ENCODE results near the gene BRPF1. TPM values are rescaled to one million over a fixed set of nuclear protein-coding genes. Genes with fewer than 3 reads are reported as not detected.

BRPF1 gene
- total and polyA plus RNA-seq, 10 donors = 5.5 to 31.9 (median 26.6) TPM

GRCh38 chr3:9692416-9692815 is 39.1 kb upstream of the BRPF1 start:
- TF ChIP-seq POLR2AphosphoS5 (IDR thresholded peaks at IDR 0.05) = peak in 1 of 3 donors; percentile 34
- TF ChIP-seq POLR2A (IDR thresholded peaks at IDR 0.05) = no peak
- TF ChIP-seq CTCF (IDR thresholded peaks at IDR 0.05 in 8 of 11, conservative IDR thresholded peaks at IDR 0.05 in 3 of 11) = no peak
- peak; percentile 66 for DNase-seq
- no peaks in the 10 kb centered on the region for H3K27me3 ChIP-seq (replicated peaks in 1 of 7)
- no peaks in the 10 kb centered on the region for H3K9me3 ChIP-seq
- H3K4me3 ChIP-seq = no peak overlapping the region
- peaks cover 0 to 17% (median 2%) of the 10 kb centered on the region in 6 donors for H3K4me1 ChIP-seq
- intact Hi-C loops (cut with DNase I; ENCODE audit: low total_unique reads) = no loop called here
- peaks cover 6 to 100% (median 100%) of the 10 kb centered on the region in 6 donors for H3K36me3 ChIP-seq
- WGBS, 5 donors = 90 to 99% (median 97%) methylated on average over 5 of the region's 5 CpGs
- H3K27ac ChIP-seq = no peak overlapping the region

GRCh38 chr3:9695345-9695744 is 36.2 kb upstream of the BRPF1 start:
- Histone ChIP-seq H3K27me3 (replicated peaks in 1 of 7) (no peaks in the 10 kb centered on the region), H3K36me3 (peaks cover 0 to 100% (median 100%) of the 10 kb centered on the region in 6 donors), H3K4me3 (no peak overlapping the region), H3K9me3 (no peaks in the 10 kb centered on the region), H3K4me1 (peaks cover 0 to 10% (median 2%) of the 10 kb centered on the region in 6 donors), H3K27ac (no peak overlapping the region)
- 92 to 99% (median 98%) methylated on average over 4 of the region's 4 CpGs for WGBS, 5 donors
- intact Hi-C loops (cut with DNase I; ENCODE audit: low total_unique reads) = no loop called here
- peak; percentile 45 for DNase-seq
- no peak for TF ChIP-seq CTCF (IDR thresholded peaks at IDR 0.05 in 8 of 11, conservative IDR thresholded peaks at IDR 0.05 in 3 of 11)
- no peak for TF ChIP-seq POLR2A (IDR thresholded peaks at IDR 0.05)
- no peak for TF ChIP-seq POLR2AphosphoS5 (IDR thresholded peaks at IDR 0.05)

GRCh38 chr3:9695746-9696145 is 35.8 kb upstream of the BRPF1 start:
- Histone ChIP-seq H3K9me3 (no peaks in the 10 kb centered on the region), H3K36me3 (peaks cover 0 to 100% (median 99%) of the 10 kb centered on the region in 6 donors), H3K4me3 (no peak overlapping the region), H3K4me1 (peaks cover 0 to 6% (median under 1%) of the 10 kb centered on the region in 6 donors), H3K27me3 (replicated peaks in 1 of 7) (no peaks in the 10 kb centered on the region), H3K27ac (no peak overlapping the region)
- WGBS, 5 donors = 89 to 96% (median 92%) methylated on average over 7 of the region's 7 CpGs
- intact Hi-C loops (cut with DNase I; ENCODE audit: low total_unique reads) = no loop called here
- TF ChIP-seq POLR2AphosphoS5 (IDR thresholded peaks at IDR 0.05) (no peak), CTCF (IDR thresholded peaks at IDR 0.05 in 8 of 11, conservative IDR thresholded peaks at IDR 0.05 in 3 of 11) (no peak)
- no peak for DNase-seq

- no peaks in the 10 kb centered on the region for H3K27me3 ChIP-seq (replicated peaks in 1 of 7)
- intact Hi-C loops (cut with DNase I; ENCODE audit: low total_unique reads) = no loop called here
- H3K9me3 ChIP-seq = no peaks in the 10 kb centered on the region
- no peak overlapping the region for H3K27ac ChIP-seq
- peak; percentile 30 for DNase-seq
- TF ChIP-seq POLR2A (IDR thresholded peaks at IDR 0.05) = no peak
- no peak for TF ChIP-seq CTCF (IDR thresholded peaks at IDR 0.05 in 8 of 11, conservative IDR thresholded peaks at IDR 0.05 in 3 of 11)
- no peak for TF ChIP-seq POLR2AphosphoS5 (IDR thresholded peaks at IDR 0.05)
- no peaks in the 10 kb centered on the region for H3K4me1 ChIP-seq
- 78 to 91% (median 85%) methylated on average over 3 to 5 of the region's 5 CpGs for WGBS, 5 donors
- peaks cover 0 to 100% (median 99%) of the 10 kb centered on the region in 6 donors for H3K36me3 ChIP-seq
- H3K4me3 ChIP-seq = no peak overlapping the region
Measured at GRCh38 chr3:9696480-9697220, 34.9 kb upstream of the BRPF1 start.

All from spleen (tissue), 11 donors.